ELR (cell line): ENCODE results near the gene SBNO2.

Experiments
- DNase-seq: peaks from one replicate; pipeline ENCODE4 v3.0.0-alpha.2; 2015; ENCODE audit warnings: low read depth

SBNO2 gene

GRCh38 chr19:1087813-1088415 lies 86.2 kb downstream of the SBNO2 start:
- DNase-seq: no peak

GRCh38 chr19:1086613-1087012 lies 87.5 kb downstream of the SBNO2 start:
- no peak for DNase-seq

GRCh38 chr19:1085676-1086442 lies 88.2 kb downstream of the SBNO2 start:
- DNase-seq: no peak

DNA sequence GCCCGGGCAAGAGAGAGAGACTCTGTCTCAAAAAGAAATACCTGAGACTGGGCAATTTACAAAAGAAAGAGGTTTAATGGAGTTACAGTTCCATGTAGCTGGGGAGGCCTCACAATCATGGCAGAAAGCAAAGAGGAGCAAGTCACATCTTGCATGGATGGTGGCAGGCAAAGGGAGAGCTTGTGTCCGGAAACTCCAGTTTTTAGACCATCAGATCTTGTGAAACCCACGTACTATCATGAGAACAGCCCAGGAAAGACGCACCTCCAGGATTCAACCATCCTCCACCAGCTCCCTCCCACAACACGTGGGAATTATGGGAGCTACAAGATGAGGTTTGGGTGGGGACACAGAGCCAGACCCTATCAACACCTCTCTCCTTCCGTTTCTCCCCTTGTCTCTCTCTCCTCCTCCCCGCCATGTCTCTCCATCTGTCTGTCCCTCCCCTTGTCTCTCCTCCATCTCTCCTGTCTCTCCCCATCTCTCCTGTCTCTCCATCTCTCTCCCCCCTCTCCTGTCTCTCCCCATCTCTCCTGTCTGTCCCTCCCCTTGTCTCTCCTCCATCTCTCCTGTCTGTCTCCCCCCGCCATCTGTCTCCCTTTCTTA lies 88.9 kb downstream of the SBNO2 start:
- DNase-seq: no peak

DNA sequence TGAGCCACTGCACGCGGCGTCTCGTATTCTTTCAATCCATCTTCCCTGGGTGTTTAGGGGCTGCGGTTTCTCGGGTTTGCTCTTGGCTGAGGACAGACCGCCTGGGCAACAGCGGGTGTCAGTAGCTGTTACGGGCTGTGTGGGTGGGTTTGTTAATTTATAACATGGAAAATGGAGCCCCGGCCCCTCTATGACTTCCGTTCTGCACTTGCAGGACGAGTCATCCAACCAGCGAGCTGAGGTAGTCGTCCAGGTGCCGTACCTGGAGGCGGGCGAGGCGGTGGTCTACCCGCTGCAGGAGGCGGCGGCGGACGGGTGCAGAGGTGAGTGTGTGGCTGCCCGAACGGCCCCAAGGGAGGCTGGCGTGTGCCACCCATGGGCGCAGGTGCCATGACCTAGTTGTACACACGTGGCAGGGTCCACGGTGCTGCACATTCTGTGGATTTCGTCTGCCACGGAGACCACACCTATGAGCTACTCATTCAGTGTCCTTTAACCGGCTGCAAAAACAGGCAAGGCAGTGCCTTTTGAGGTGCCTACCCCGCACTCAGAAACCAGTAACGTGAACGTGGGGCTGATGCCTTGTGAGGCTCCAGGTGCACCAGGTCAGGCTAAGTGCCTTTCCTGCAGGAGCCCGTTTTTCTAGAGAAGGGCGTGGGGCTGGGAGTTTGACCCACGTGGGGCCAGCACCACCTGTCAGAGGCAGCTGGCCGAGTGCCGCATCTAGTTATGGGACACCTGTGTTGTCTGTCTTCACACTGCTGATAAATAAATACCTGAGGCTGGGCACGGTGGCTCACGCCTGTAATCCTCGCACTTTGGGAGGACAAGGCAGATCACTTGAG lies 89.8 kb downstream of the SBNO2 start:
- DNase-seq: no peak

GRCh38 chr19:1082928-1083816 lies 90.9 kb downstream of the SBNO2 start:
- DNase-seq: no peak

DNA sequence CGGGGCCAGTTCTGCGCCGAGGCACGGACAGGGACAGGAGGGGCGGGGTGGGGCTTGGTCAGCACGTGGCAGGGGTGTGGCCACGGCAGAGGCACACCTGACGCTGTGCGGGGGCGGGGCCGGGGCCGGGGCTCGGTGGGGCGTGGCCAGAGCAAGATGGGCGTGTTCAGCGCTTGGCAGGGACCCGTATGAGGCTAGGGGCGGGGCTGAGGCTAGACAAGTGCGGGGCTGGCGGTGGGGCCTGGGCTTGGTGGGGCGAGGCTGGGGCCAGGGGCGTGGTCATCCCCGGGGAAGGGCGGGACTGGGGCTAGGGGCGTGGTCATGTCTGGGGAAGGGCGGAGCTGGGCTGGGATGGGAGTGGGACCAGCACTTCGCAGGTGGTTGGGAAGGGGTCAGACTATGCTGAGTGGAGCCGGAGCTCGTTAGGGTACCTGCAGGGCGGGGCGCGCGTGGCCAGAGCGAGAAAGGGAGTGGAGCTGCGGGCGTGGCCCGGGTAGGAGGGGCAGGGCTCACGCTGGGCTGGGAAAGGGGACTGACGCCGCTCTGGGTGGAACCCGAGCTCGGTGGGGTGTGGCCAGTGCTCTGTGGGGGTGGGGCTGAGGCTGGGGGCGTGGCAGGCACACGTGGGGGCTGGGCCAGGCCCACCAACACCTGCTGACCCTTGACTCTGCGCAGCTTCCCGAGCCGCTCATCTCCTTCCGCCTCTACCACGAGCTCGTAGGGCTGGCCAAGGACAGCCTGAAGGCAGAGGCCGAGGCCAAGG lies 91.7 kb downstream of the SBNO2 start:
- peak; percentile 68 for DNase-seq

DNA sequence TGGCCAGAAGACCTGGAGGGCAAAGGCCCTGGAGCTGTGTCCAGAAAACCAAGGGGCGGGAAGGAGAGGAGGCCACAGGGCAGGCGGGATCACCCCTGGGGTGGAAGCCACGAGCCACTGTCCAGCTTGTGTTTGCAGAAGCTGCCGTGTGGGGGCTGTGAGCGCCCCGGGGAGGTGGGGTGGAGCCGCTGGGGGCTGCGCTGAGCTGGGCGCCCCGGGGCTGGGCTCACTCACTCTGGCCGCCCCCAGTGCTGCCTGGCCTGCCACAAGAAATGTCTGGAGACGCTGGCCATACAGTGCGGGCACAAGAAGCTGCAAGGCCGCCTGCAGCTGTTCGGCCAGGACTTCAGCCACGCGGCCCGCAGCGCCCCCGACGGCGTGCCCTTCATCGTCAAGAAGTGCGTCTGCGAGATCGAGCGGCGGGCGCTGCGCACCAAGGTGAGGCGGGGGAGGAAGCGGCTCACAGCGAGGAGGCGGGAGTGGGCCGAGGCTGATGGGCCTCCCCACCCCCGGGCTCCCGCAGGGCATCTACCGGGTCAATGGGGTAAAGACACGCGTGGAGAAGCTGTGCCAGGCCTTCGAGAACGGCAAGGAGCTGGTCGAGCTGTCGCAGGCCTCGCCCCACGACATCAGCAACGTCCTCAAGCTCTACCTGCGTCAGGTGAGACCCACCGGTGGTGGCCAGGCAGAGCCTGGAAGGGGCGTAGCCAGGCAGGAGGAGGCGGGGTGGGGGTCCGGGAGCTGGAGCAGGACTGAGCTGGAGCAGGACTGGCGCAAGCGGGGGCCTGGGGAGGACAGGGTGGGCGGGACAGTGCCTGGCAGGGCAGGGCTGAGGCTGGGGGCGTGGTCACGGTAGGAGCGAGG lies 92.5 kb downstream of the SBNO2 start:
- DNase-seq: no peak

DNA sequence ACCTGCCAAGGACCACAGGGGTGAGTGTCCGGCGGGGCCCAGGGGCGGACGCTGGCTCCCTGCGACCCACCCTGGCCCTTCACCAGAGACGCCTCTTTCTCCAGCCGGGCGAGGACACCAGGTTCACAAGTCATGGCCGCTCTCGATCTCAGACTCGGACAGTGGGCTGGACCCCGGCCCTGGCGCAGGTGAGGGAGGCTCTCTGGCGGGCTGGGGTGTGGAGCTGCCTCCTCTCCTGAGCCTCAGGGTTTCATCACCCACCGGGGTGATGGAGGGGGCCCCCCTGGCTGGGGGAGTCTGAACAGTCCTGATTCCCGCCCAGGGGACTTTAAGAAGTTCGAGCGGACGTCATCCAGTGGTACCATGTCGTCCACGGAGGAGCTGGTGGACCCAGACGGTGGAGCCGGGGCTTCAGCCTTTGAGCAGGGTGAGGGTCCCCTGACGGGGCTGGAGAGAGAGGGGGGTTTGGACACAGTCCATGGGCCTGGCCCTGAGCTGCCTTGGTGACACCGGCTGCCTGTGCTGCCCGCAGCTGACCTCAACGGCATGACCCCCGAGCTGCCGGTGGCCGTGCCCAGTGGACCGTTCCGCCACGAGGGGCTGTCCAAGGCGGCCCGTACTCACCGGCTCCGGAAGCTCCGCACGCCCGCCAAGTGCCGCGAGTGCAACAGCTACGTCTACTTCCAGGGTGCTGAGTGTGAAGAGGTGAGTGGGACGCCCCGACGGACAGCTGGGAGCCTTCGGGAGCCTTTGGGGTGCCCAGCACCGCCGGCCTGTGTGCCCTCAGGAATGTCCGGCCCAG lies 93.5 kb downstream of the SBNO2 start:
- DNase-seq: no peak

DNA sequence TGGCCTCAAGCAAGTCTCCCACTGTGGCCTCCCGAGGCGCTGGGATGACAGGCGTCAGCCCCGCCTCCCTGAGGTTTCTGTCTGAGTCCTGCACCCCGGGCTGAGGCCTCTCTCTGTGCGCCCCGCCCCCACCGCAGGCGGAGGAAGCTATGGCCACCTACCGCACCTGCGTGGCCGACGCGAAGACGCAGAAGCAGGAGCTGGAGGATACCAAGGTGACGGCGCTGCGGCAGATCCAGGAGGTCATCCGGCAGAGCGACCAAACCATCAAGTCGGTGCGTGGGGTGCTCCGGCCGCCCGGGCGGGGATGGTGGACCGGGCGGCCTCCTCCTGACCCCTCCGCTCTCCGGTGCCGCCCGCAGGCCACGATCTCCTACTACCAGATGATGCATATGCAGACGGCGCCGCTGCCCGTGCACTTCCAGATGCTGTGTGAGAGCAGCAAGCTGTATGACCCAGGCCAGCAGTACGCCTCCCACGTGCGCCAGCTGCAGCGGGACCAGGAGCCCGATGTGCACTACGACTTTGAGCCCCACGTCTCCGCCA lies 94.4 kb downstream of the SBNO2 start:
- DNase-seq: no peak

DNA sequence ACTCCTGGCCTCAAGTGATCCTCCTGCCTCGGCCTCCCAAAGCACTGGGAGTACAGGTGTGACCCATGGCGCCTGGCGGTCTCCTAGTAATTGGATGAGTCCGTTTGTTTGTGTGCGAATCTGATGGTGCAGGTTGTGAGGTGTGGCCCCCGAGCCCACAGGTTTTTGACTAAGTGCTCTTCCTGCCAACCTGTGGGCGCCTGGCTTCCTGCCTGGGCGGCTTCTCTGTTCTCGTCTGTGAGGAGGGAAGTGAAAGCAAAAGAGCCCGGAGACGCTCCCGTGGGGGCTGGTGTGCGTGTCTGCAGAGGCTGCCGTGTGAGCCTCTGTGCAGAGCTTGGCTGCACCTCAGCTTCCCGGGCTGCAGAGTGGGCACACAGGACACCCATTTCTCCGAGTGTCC lies 97.1 kb downstream of the SBNO2 start:
- no peak for DNase-seq

GRCh38 chr19:1076046-1076386 lies 98.1 kb downstream of the SBNO2 start:
- no peak for DNase-seq

DNA sequence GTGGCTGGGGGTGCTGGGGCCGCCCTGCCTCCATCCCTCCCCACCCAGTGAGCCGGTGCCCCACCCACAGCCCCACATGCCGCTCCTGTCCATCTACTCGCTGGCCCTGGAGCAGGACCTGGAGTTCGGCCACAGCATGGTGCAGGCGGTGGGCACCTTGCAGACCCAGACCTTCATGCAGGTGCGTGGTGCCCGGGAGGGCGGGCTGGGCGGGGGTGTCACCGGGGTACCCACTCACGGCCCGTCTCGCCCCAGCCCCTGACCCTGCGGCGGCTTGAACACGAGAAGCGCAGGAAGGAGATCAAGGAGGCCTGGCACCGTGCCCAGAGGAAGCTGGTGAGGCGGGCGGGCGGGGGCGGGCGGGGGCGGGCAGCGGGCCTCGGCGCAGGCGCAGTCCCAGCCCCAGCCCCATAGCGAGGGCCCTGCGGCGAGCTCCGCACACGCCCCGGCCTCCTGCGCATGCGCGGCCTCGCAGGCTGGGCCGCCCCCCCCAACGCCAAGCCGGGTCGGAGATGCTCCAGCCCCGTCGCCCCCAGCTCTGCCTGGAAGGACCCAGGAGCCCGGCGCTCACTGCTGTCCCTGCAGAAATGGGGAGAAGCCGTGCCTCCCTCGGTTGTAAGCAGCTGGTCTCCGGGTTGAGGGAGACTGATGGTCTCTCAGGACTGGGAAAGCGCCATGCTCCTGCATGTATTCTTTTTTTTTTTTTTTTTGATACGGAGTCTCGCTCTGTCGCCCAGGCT lies 99.4 kb downstream of the SBNO2 start:
- DNase-seq: no peak

- no peak for DNase-seq
These were observed 100.0 kb downstream of the SBNO2 start for GRCh38 chr19:1073956-1074517.

GRCh38 chr19:1073063-1073955 lies 100.8 kb downstream of the SBNO2 start:
- DNase-seq: no peak

- DNase-seq: no peak
These were observed 101.6 kb downstream of the SBNO2 start for GRCh38 chr19:1072371-1073015.
